ENCODE results near the gene DPP6. TPM values are rescaled to one million over a fixed set of nuclear protein-coding genes. Genes with fewer than 3 reads are reported as not detected.

DPP6 gene
- polyA plus RNA-seq, 2 of the 4 experiments (the other 2 are of a cell fraction): not detected

- ChIA-PET CTCF (interaction anchor here (0.9 to 1.4 kb wide), 2 partner anchors 10 to 14 kb away, joined by 3 to 4 read pairs; no protein-coding TSS in a partner anchor), POLR2A (no interaction called here)
- H3K4me1 ChIP-seq: no peaks in the 10 kb centered on the region
- no peak overlapping the region for H3K4me3 ChIP-seq
- H3K9me3 ChIP-seq: peaks cover 18% of the 10 kb centered on the region
- DNase-seq (ENCODE audit: low read depth in 1 of 2, low spot score in 1 of 2) (no peak), ATAC-seq (no peak), FAIRE-seq (no peak)
- TF ChIP-seq ELK1 (IDR thresholded peaks at IDR 0.05; ENCODE audit: low read depth, low read length): no peak
- TF ChIP-seq MYC (IDR thresholded peaks at IDR 0.05; ENCODE audit: borderline replicate concordance, low read length): no peak
- TF ChIP-seq KDM5A (IDR thresholded peaks at IDR 0.05): no peak
- no peak for TF ChIP-seq PHF8 (IDR thresholded peaks at IDR 0.05; ENCODE audit: borderline replicate concordance, low read depth)
- no peak for TF ChIP-seq TFCP2L1 (CRISPR knock-in tag; IDR thresholded peaks at IDR 0.05)
- no peak for TF ChIP-seq JUN (IDR thresholded peaks at IDR 0.05)
- no peak for TF ChIP-seq BCL3 (IDR thresholded peaks at IDR 0.05)
- no peak for TF ChIP-seq EHMT2 (IDR thresholded peaks at IDR 0.05; ENCODE audit: low read depth)
- no peak for TF ChIP-seq MAFK (IDR thresholded peaks at IDR 0.05; ENCODE audit: partially characterized antibody)
- no peak for TF ChIP-seq NFE2L2 (conservative IDR thresholded peaks at IDR 0.05; ENCODE audit: low read length)
- TF ChIP-seq CHD2 (IDR thresholded peaks at IDR 0.05; ENCODE audit: low read length, partially characterized antibody): no peak
- TF ChIP-seq CBX2 (IDR thresholded peaks at IDR 0.05; ENCODE audit: borderline replicate concordance, low read depth): no peak
- no peak overlapping the region for H3K4me2 ChIP-seq
- 0% methylated on average over 1 of the region's 1 CpG for whole genome bisulfite sequencing (ENCODE audit: missing lambda C conversion rate)
- no peak overlapping the region for H3K27ac ChIP-seq
Measured at GRCh38 chr7:154812027-154812426, 759.8 kb downstream of the DPP6 start.

DNA sequence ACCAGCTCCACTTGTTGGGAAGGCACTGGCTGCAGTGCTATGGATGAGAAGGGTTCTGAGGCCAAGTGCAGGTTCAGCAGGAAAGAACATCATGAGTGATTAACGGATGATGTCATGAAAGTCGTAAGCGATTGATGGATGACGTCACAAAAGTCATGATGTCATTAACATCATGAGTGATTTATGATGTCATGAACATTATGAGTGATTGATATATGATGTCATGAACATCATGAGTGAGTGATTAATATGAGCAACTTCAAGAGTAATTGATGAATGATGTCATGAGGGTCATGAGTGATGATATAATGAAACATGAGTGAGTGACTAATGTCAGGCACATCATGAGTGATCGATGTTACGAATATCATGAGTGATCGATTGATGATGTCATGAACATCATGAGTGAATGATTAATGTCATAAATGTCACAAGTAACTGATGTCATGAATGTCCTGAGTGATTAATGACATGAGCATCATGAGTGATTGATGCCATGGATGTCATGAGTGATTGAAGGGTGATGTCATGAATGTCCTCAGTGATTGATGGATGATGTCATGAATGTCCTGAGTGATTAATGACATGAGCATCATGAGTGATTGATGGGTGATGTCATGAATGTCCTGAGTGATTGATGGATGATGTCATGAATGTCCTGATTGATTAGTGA lies 765.2 kb downstream of the DPP6 start:
- Histone ChIP-seq H3K9me3 (peaks cover 6% of the 10 kb centered on the region; the same call in 2 of the 3 replicates), H3K4me3 (no peak overlapping the region), H3K4me2 (no peak overlapping the region), H3K4me1 (no peaks in the 10 kb centered on the region), H3K27ac (no peak overlapping the region)
- DNase-seq (ENCODE audit: low read depth in 1 of 2, low spot score in 1 of 2): peak in 1 of 2 experiments; percentile 5
- no peak for FAIRE-seq
- ChIA-PET CTCF (no interaction called here), POLR2A (no interaction called here)
- no peak for TF ChIP-seq FOSL2 (IDR thresholded peaks at IDR 0.05)
- TF ChIP-seq FOSL2 (CRISPR knock-in tag; IDR thresholded peaks at IDR 0.05): peak; percentile 74
- no peak for TF ChIP-seq EP300 (IDR thresholded peaks at IDR 0.05)
- 12% methylated on average over 7 of the region's 7 CpGs for WGBS (ENCODE audit: missing lambda C conversion rate)
- no peak for ATAC-seq

- ChIA-PET CTCF (no interaction called here), POLR2A (no interaction called here)
- TF ChIP-seq ZC3H11A (IDR thresholded peaks at IDR 0.05) (no peak), MAZ (IDR thresholded peaks at IDR 0.05; ENCODE audit: borderline replicate concordance, low read depth, low read length) (no peak), FOXS1 (CRISPR knock-in tag; IDR thresholded peaks at IDR 0.05) (no peak), RCOR1 (IDR thresholded peaks at IDR 0.05; ENCODE audit: low read depth, low read length) (no peak), ZNF302 (CRISPR knock-in tag; IDR thresholded peaks at IDR 0.05) (no peak)
- Histone ChIP-seq H3K27ac (no peak overlapping the region), H3K4me3 (no peak overlapping the region), H3K4me2 (no peak overlapping the region), H3K9me3 (no peaks in the 10 kb centered on the region), H3K4me1 (no peaks in the 10 kb centered on the region)
- FAIRE-seq (no peak), DNase-seq (ENCODE audit: low read depth in 1 of 2, low spot score in 1 of 2) (no peak), ATAC-seq (no peak)
- 26% methylated on average over 2 of the region's 2 CpGs for WGBS (ENCODE audit: missing lambda C conversion rate)
Measured at GRCh38 chr7:154827007-154827406, 774.8 kb downstream of the DPP6 start.
